ENCODE results near the gene STAC.

The STAC gene

DNA sequence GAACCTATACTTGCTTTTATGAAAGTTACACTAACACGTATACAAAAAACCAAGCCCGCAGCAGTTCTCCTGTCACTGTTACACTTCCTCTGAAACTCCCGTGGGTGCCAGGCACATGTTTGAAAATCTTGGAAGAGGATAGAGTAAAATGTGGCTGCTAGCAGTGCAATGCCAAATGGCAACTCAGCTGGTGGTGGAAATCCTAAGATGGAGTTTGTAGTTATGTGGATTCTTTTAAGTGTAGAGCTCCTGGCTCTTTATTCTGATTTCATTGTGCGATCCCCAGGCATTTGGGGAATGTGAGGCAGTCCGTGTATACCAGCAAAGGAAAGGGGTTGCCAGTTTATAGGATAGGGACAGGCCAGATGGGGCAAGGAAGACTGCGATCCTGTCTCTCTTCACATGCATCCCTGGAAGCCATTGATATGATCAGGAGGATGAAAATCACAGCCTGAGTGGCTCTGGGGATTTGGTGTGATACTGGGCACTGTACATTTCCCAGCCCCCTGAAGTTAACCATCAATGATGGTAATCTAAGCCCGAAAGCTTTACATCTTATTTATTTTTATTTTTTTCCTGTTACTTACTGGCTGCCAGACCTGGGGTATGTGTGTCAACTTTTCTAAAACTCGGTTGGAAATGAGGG, 1.1 kb downstream of the STAC start:
- DNase-seq (ENCODE audit: low read depth): no peak
- TF ChIP-seq, protein P1, sequence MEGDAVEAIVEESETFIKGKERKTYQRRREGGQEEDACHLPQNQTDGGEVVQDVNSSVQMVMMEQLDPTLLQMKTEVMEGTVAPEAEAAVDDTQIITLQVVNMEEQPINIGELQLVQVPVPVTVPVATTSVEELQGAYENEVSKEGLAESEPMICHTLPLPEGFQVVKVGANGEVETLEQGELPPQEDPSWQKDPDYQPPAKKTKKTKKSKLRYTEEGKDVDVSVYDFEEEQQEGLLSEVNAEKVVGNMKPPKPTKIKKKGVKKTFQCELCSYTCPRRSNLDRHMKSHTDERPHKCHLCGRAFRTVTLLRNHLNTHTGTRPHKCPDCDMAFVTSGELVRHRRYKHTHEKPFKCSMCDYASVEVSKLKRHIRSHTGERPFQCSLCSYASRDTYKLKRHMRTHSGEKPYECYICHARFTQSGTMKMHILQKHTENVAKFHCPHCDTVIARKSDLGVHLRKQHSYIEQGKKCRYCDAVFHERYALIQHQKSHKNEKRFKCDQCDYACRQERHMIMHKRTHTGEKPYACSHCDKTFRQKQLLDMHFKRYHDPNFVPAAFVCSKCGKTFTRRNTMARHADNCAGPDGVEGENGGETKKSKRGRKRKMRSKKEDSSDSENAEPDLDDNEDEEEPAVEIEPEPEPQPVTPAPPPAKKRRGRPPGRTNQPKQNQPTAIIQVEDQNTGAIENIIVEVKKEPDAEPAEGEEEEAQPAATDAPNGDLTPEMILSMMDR (IDR thresholded peaks at IDR 0.05; ENCODE audit: control insufficient read depth, extremely low read depth, insufficient read depth): no peak
- H3K4me3 ChIP-seq (ENCODE audit: low read depth, low read length): no peak overlapping the region

DNA sequence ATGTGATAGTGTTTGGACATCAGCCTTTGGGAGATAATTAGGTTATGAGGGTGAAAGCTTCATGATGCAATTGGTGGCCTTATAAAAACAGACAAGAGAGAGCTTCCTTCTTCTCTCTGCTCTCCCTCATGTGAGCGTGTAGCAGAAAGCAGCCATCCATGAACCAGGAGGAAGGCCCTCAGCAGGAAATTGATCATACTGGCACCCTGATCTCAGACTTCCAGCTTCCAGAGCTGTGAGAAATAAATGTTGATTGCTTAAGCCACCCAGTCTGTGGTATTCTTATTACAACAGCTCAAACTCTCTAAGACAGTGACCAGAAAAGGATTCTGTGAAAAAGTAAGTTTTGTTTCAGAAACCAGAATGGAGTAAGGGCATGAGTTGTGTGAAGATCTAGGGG, 13.3 kb downstream of the STAC start:
- H3K4me3 ChIP-seq (ENCODE audit: low read depth, low read length): no peak overlapping the region
- DNase-seq (ENCODE audit: low read depth): no peak
- TF ChIP-seq, protein P1 (IDR thresholded peaks at IDR 0.05; ENCODE audit: control insufficient read depth, extremely low read depth, insufficient read depth): no peak

DNA sequence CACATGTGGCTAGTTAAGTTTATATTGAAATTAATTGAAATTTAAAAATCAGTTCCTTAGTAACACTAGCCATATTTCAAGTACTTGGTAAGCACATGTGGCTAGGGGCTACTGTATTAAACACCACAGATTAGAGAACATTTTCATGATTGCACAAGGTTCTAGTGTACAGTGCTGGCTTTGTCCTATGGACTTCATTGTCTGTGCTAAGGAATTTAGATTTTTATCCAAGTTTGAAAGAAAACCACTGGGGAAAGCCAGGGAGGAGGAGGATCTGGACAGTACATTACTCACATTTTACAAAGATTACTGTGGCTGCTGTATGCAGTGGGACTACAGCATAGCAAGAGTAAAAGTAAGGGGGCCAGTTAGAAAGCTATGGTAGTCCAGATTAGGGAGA, 13.9 kb downstream of the STAC start:
- no peak for DNase-seq (ENCODE audit: low read depth)
- TF ChIP-seq, protein P1 (IDR thresholded peaks at IDR 0.05; ENCODE audit: control insufficient read depth, extremely low read depth, insufficient read depth): no peak

DNA sequence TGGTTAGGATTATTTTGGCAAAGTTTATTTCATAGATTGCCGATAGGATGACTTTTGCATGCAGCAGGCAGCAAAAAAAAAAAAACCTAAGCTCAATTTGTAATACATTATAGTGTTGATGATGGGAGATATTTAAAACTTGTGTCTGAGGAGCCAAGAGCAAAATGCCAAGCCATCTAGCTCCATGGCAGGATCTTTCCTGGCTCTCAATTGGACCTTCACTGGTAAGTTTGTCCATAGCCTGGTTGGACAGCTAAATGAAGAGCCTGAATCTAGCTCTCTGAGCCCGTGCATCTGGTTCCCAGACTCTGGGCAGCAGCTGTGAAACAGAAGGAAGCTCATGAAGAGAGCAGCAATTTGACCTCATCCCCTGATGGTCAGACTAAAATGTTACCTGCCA, 17.5 kb downstream of the STAC start:
- no peak for DNase-seq (ENCODE audit: low read depth)
- no peak overlapping the region for H3K4me3 ChIP-seq (ENCODE audit: low read depth, low read length)
- TF ChIP-seq, protein P1 (IDR thresholded peaks at IDR 0.05; ENCODE audit: control insufficient read depth, extremely low read depth, insufficient read depth): no peak

More for the DNA sequence above, 13.9 kb downstream of the STAC start:
- no peak overlapping the region for H3K4me3 ChIP-seq (ENCODE audit: low read depth, low read length)

DNA sequence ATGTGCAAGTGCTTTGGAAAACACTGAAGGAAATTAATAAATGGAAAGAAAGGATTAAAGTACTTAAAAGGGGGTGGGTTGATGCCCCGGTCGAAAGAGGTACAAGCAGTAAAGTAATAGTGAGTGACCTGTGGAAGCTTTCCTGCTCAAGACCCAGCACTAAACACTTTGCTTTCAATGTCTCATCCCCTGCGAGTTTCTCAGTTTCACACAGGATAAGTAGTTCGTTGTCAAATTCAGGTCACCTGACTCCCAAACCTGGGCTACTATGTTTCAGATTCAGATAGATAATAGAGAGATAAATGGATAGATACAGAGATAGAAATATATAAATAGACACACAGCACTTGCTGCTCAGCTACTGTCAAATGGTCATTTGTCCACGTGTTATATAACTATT, 19.6 kb downstream of the STAC start:
- DNase-seq (ENCODE audit: low read depth): no peak
- no peak overlapping the region for H3K4me3 ChIP-seq (ENCODE audit: low read depth, low read length)
- TF ChIP-seq, protein P1 (IDR thresholded peaks at IDR 0.05; ENCODE audit: control insufficient read depth, extremely low read depth, insufficient read depth): no peak

DNA sequence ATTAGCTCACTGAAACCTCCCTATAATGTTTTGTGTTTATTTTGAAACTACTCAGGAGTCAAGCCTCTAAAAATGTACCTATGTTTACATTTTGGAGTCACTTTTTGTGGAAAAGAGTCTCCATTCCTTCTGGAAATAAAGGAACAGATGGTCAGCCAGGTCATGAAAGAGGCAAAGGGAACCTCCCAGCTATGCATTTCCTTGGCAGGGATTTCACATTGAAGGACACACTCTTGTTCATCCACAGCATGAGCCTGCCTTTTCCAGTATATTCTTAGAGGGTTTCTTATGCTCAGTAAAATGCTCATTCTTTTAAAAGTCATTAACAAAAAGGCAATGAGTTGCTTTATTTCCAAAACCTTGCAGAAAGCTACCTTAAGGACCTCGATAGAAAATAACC, 20.8 kb downstream of the STAC start:
- TF ChIP-seq, protein P1 (IDR thresholded peaks at IDR 0.05; ENCODE audit: control insufficient read depth, extremely low read depth, insufficient read depth): no peak
- H3K4me3 ChIP-seq (ENCODE audit: low read depth, low read length): no peak overlapping the region
- DNase-seq (ENCODE audit: low read depth): no peak

DNA sequence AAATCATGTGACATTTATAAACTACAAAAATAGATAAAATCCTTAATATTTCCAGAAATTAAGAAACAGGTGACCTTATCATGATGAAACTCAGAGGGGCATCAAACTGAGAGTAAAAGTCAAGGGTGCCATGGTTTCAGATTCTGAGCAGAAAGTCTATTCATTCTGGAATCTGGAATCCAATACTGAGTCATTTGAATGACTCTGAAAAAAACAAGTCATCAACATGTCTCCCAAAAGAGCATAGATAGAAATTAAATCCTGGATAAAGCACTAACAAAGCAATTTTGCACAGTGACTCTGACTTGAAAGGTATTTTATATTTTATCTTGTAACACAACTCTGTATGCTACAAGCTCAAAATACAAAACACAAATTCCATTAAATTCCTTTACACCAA, 23.4 kb downstream of the STAC start:
- TF ChIP-seq, protein P1 (IDR thresholded peaks at IDR 0.05; ENCODE audit: control insufficient read depth, extremely low read depth, insufficient read depth): no peak

More for the DNA sequence above, 23.4 kb downstream of the STAC start:
- no peak overlapping the region for H3K4me3 ChIP-seq (ENCODE audit: low read depth, low read length)
- no peak for DNase-seq (ENCODE audit: low read depth)

Measured in LNCaP clone FGC (cell line).